Stimulated activated CD8-positive, alpha-beta memory T cell treated with anti-CD3 and anti-CD28 coated beads, Interleukin-15, amount 100 ng/mL, for 4 hours (primary cell): ENCODE data around the gene FIG4.
"Not testable (repeated sequence)": the region's sequence is repeated elsewhere in the genome, so short reads cannot be mapped to it uniquely, and the experiment has no call there.

ENCODE experiments used
- DNase-seq, 2 donors: peaks; one replicate each; pipeline ENCODE4 v3.0.0-alpha.2; 2020; ENCODE audit warnings: low read depth in 2 of 2

The FIG4 gene

GRCh38 chr6:109852713-109853112, 161.6 kb downstream of the FIG4 start:
- DNase-seq: no peak

GRCh38 chr6:109853426-109853825, 162.3 kb downstream of the FIG4 start:
- no peak for DNase-seq

GRCh38 chr6:109853951-109854350, 162.9 kb downstream of the FIG4 start:
- no peak for DNase-seq

- no peak for DNase-seq
These were observed 163.6 kb downstream of the FIG4 start for GRCh38 chr6:109854541-109855308.

GRCh38 chr6:109855476-109856040, 164.5 kb downstream of the FIG4 start:
- DNase-seq: not testable (repeated sequence)

GRCh38 chr6:109861946-109862345, 170.8 kb downstream of the FIG4 start:
- DNase-seq: no peak

GRCh38 chr6:109864050-109864449, 173.0 kb downstream of the FIG4 start:
- no peak for DNase-seq

- no peak for DNase-seq
These were observed 174.9 kb downstream of the FIG4 start for GRCh38 chr6:109865968-109866367.

- no peak for DNase-seq
These were observed 176.2 kb downstream of the FIG4 start for GRCh38 chr6:109867009-109867969.

- DNase-seq: no peak
These were observed 176.9 kb downstream of the FIG4 start for GRCh38 chr6:109867970-109868358.

GRCh38 chr6:109869398-109870088, 178.4 kb downstream of the FIG4 start:
- not testable (repeated sequence) for DNase-seq

GRCh38 chr6:109870089-109870410, 179.0 kb downstream of the FIG4 start:
- DNase-seq: no peak

- no peak for DNase-seq
These were observed 181.5 kb downstream of the FIG4 start for GRCh38 chr6:109872549-109872948.

GRCh38 chr6:109872968-109873545, 182.0 kb downstream of the FIG4 start:
- DNase-seq: no peak

GRCh38 chr6:109874086-109874485, 183.0 kb downstream of the FIG4 start:
- DNase-seq: no peak

GRCh38 chr6:109874621-109875020, 183.5 kb downstream of the FIG4 start:
- no peak for DNase-seq
